Measurements from ENCODE around the gene KDM8.

DNA sequence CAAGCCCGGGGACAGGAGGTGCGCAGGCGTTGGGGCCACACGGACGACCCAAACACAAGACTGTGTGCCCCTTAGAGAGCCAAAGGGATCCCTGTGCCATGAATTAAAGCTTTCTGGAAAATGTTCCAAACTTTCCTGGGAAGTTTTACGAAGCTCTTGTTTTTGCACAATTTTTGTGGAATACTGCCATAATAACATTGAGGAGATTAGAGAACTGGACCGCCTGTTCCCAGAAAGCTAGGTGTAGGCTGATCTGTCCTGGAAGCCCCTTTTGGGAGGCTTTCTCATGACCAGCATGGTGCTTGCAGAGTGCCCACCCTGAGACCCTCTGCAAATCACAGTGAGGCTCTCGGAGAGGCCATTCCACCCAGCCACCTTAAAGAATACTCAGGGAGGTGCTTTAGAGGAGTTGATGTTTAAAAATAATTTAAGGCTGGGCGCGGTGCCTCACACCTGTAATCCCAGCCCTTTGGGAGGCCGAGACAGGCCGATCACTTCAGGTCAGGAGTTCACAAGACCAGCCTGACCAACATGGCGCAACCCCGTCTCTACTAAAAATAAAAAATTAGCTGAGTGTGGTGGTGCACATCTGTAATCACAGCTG is 1.1 kb downstream of the KDM8 start:
- TF ChIP-seq POLR2A (IDR thresholded peaks at IDR 0.05; ENCODE audit: low read depth, low read length), result no peak
- TF ChIP-seq SPI1 (IDR thresholded peaks at IDR 0.05; ENCODE audit: low read depth, low read length), result no peak
- TF ChIP-seq TAF1 (IDR thresholded peaks at IDR 0.05; ENCODE audit: low read depth, low read length), result no peak
- no peak for TF ChIP-seq POLR2AphosphoS5 (IDR thresholded peaks at IDR 0.05; ENCODE audit: low read depth, low read length)
